A673 (cell line): ENCODE measurements around the gene CDH7. TPM values are rescaled to one million over a fixed set of nuclear protein-coding genes. Genes with fewer than 3 reads are reported as not detected.
A peak's percentile ranks its signal among the peaks of the same experiment; 100 is the strongest.

ENCODE experiments used
- BruUV-seq: library from RNA; stranded (reverse); fragments of 400-500 nt; replicated peaks from 2 replicates; lab custom pipeline; 2021; lab: Mats Ljungman, UMichigan
- CTCF ChIA-PET: fragments of 300-600 bp; sonication (Branson Sonifier 250); formaldehyde crosslinking; loops from one replicate; lab custom pipeline; 2022; ENCODE audit warnings: antibody characterized with exemption; lab: Charles Lee
- POLR2A ChIA-PET: fragments of 300-600 bp; sonication (Branson Sonifier 250); formaldehyde crosslinking; loops from one replicate; lab custom pipeline; 2022; ENCODE audit warnings: antibody characterized with exemption; ENCODE audit not compliant: low non-redundant PET; lab: Charles Lee
- DNase-seq: peaks from one replicate; pipeline ENCODE4 v3.0.0-alpha.2; 2015; ENCODE audit warnings: low spot score
- H3K27ac ChIP-seq: fragments of 200-600 bp; sonication (generic); 2 replicates; pipeline ENCODE4 v1.5.1; 2016; ENCODE audit warnings: mixed run types, low read depth, mild to moderate bottlenecking, mixed read lengths, antibody characterized with exemption, low read length; ENCODE audit not compliant: poor library complexity, severe bottlenecking
- H3K27me3 ChIP-seq: fragments of 200-600 bp; sonication (generic); replicated peaks from 2 replicates; pipeline ENCODE4 v1.6.1; 2017; ENCODE audit warnings: mixed run types, low read depth, mild to moderate bottlenecking, mixed read lengths, antibody characterized with exemption, low read length; ENCODE audit not compliant: insufficient read depth, poor library complexity
- H3K36me3 ChIP-seq: fragments of 200-600 bp; sonication (generic); 2 replicates; pipeline ENCODE4 v1.6.1; 2016; ENCODE audit warnings: mixed run types, mild to moderate bottlenecking, mixed read lengths, antibody characterized with exemption, low read length; ENCODE audit not compliant: insufficient read depth, poor library complexity, severe bottlenecking
- H3K4me1 ChIP-seq: fragments of 200-600 bp; sonication (generic); 2 replicates; pipeline ENCODE4 v1.6.1; 2017; ENCODE audit warnings: mixed run types, mild to moderate bottlenecking, mixed read lengths, antibody characterized with exemption, low read length; ENCODE audit not compliant: insufficient read depth, poor library complexity, severe bottlenecking
- H3K4me3 ChIP-seq: fragments of 200-600 bp; sonication (generic); 2 replicates; pipeline ENCODE4 v1.5.1; 2016; ENCODE audit warnings: low read depth, mixed run types, mild to moderate bottlenecking, mixed read lengths, low read length; ENCODE audit not compliant: poor library complexity, severe bottlenecking
- H3K9me3 ChIP-seq: fragments of 200-600 bp; sonication (generic); 2 replicates; pipeline ENCODE4 v1.6.1; 2016; ENCODE audit warnings: mixed run types, low read depth, mild to moderate bottlenecking, mixed read lengths, antibody characterized with exemption, low read length; ENCODE audit not compliant: poor library complexity, severe bottlenecking
- EZH2 ChIP-seq: fragments of 200-600 bp; sonication (generic); IDR thresholded peaks from 2 replicates; pipeline ENCODE4 v1.6.1; 2017; ENCODE audit warnings: borderline replicate concordance, low read depth, mild to moderate bottlenecking, mixed read lengths, antibody characterized with exemption, low read length; ENCODE audit not compliant: poor library complexity, severe bottlenecking
- intact Hi-C: fragments of 100-400 bp; cut with micrococcal nuclease; formaldehyde crosslinking; loops from one replicate; pipeline ENCODE4 v1.10.0; 2022; ENCODE audit not compliant: unreplicated experiment
- total RNA-seq: library from RNA; stranded (reverse); gene quantifications from 2 replicates; pipeline ENCODE4 v1.2.3, GENCODE V29; 2021
- TF ChIP-seq, protein P1 (sequence below): fragments of 300-800, 200-600 bp; sonication (generic); conservative IDR thresholded peaks from 2 replicates; pipeline ENCODE4 v1.5.1; 2017; ENCODE audit warnings: low read depth, mild to moderate bottlenecking, antibody characterized with exemption, low read length, moderate library complexity, mixed read lengths

The CDH7 gene
- total RNA-seq, 1 experiment from 2014 or later = 2.1 TPM

- BruUV-seq = no TSS peak
- ChIA-PET POLR2A (no interaction called here), CTCF (no interaction called here)
- Histone ChIP-seq H3K27ac (no peak overlapping the region), H3K9me3 (no peaks in the 10 kb centered on the region), H3K27me3 (no peaks in the 10 kb centered on the region), H3K4me3 (no peak overlapping the region), H3K36me3 (no peaks in the 10 kb centered on the region), H3K4me1 (no peaks in the 10 kb centered on the region)
- DNase-seq = no peak
- intact Hi-C loops = no loop called here
- no peak for TF ChIP-seq EZH2
- TF ChIP-seq, protein P1, sequence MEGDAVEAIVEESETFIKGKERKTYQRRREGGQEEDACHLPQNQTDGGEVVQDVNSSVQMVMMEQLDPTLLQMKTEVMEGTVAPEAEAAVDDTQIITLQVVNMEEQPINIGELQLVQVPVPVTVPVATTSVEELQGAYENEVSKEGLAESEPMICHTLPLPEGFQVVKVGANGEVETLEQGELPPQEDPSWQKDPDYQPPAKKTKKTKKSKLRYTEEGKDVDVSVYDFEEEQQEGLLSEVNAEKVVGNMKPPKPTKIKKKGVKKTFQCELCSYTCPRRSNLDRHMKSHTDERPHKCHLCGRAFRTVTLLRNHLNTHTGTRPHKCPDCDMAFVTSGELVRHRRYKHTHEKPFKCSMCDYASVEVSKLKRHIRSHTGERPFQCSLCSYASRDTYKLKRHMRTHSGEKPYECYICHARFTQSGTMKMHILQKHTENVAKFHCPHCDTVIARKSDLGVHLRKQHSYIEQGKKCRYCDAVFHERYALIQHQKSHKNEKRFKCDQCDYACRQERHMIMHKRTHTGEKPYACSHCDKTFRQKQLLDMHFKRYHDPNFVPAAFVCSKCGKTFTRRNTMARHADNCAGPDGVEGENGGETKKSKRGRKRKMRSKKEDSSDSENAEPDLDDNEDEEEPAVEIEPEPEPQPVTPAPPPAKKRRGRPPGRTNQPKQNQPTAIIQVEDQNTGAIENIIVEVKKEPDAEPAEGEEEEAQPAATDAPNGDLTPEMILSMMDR = no peak
Observed at GRCh38 chr18:65811307-65811706, 60.5 kb downstream of the CDH7 start.

GRCh38 chr18:65815506-65815905 lies 64.7 kb downstream of the CDH7 start:
- ChIA-PET CTCF (no interaction called here), POLR2A (no interaction called here)
- H3K27ac ChIP-seq = no peak overlapping the region
- BruUV-seq = no TSS peak
- no peak overlapping the region for H3K4me3 ChIP-seq
- H3K36me3 ChIP-seq = no peaks in the 10 kb centered on the region
- no peaks in the 10 kb centered on the region for H3K4me1 ChIP-seq
- intact Hi-C loops = no loop called here
- no peak for DNase-seq
- TF ChIP-seq, protein P1 = no peak
- TF ChIP-seq EZH2 = no peak
- no peaks in the 10 kb centered on the region for H3K27me3 ChIP-seq
- no peaks in the 10 kb centered on the region for H3K9me3 ChIP-seq

DNA sequence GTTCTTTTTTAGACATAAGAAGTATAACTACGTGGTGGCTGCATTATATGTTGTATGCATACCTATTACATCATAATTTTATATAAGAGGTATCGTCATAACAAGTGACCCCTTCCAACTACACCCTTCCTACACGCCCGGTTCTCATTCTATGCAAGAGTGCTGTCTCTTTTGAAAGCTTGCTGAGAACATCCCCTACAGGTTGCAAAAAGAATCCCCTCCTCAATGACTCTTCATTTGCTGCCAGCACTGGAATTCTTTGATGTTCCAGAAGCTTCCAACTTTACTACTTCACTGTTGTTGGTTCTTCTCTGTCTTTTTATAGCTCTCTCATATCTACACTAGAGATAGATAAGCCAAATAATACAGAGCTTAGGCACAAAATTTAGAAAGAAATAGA lies 66.4 kb downstream of the CDH7 start:
- ChIA-PET CTCF (no interaction called here), POLR2A (no interaction called here)
- no TSS peak for BruUV-seq
- Histone ChIP-seq H3K9me3 (no peaks in the 10 kb centered on the region), H3K27me3 (no peaks in the 10 kb centered on the region), H3K36me3 (no peaks in the 10 kb centered on the region), H3K4me3 (no peak overlapping the region), H3K4me1 (no peaks in the 10 kb centered on the region), H3K27ac (no peak overlapping the region)
- intact Hi-C loops = no loop called here
- peak; percentile 11 for DNase-seq
- TF ChIP-seq, protein P1 = no peak
- no peak for TF ChIP-seq EZH2
